ENCODE results near the gene BBIP1.

The BBIP1 gene

DNA sequence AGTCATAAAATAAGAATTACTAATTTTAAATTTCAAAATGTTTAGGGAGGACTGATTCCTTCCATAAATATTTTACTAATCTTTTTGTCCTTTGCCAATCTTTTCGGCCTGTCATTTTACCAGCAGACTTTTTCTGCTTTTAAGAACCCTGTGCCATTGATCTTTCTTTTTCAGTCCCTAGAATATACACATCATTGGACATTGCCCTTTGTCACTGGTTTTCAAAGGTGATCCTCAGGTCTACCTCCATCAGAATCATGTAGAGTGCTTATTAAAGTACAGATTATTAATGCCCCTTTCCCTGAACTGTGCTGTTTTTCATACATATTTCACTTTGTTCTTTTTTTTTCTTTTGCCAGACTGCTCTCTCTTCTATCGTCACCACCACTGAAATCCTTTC is 44.2 kb upstream of the BBIP1 start:
- no peak overlapping the region for H3K4me3 ChIP-seq (ENCODE audit: low read depth, low read length)

DNA sequence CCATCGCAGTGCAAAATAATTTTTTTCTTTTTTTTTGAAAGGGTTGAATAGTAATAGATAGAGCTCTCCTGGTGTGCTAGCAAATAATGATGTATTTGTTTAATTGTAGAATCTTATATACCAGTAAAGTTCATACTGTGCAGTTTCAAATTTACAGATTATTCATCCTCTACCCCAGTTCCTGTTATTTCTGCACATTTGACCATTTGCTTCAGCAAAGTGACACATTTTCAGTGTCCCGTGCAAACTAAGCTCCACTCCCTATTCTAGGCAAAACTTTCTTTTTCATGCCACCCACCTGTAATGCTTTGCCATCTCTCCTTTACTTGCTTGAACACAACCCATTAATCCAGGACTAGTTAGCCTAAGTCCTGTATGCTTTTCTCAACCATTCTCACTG is 43.5 kb upstream of the BBIP1 start:
- TF ChIP-seq, protein P1, sequence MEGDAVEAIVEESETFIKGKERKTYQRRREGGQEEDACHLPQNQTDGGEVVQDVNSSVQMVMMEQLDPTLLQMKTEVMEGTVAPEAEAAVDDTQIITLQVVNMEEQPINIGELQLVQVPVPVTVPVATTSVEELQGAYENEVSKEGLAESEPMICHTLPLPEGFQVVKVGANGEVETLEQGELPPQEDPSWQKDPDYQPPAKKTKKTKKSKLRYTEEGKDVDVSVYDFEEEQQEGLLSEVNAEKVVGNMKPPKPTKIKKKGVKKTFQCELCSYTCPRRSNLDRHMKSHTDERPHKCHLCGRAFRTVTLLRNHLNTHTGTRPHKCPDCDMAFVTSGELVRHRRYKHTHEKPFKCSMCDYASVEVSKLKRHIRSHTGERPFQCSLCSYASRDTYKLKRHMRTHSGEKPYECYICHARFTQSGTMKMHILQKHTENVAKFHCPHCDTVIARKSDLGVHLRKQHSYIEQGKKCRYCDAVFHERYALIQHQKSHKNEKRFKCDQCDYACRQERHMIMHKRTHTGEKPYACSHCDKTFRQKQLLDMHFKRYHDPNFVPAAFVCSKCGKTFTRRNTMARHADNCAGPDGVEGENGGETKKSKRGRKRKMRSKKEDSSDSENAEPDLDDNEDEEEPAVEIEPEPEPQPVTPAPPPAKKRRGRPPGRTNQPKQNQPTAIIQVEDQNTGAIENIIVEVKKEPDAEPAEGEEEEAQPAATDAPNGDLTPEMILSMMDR (IDR thresholded peaks at IDR 0.05; ENCODE audit: insufficient read depth, low read depth, low read length, missing control alignments): no peak

More for the DNA sequence above, 44.2 kb upstream of the BBIP1 start:
- no peak for DNase-seq (ENCODE audit: low read depth)
- TF ChIP-seq, protein P1 (IDR thresholded peaks at IDR 0.05; ENCODE audit: insufficient read depth, low read depth, low read length, missing control alignments): no peak

DNA sequence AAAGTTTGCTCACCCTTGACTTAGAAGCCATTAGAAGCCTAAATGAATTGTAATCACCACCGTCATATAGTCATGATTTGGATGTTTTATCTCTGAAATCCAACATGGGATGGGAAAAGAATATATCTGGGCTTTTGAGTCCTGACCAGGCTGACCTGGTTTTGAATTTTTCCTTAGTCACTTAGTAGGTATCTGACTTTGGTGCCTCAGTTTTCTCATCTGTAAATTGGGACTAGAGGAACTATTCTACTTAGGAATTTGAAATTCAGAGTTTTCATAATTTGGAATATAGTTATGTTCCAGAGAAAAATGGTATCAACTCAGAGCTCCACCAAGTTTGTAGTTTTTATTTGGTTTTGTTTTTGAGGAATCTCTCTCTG is 41.3 kb upstream of the BBIP1 start:
- TF ChIP-seq, protein P1 (IDR thresholded peaks at IDR 0.05; ENCODE audit: insufficient read depth, low read depth, low read length, missing control alignments): no peak
- no peak for DNase-seq (ENCODE audit: low read depth)
- no peak overlapping the region for H3K4me3 ChIP-seq (ENCODE audit: low read depth, low read length)

More for the DNA sequence above, 43.5 kb upstream of the BBIP1 start:
- H3K4me3 ChIP-seq (ENCODE audit: low read depth, low read length): no peak overlapping the region
- no peak for DNase-seq (ENCODE audit: low read depth)

DNA sequence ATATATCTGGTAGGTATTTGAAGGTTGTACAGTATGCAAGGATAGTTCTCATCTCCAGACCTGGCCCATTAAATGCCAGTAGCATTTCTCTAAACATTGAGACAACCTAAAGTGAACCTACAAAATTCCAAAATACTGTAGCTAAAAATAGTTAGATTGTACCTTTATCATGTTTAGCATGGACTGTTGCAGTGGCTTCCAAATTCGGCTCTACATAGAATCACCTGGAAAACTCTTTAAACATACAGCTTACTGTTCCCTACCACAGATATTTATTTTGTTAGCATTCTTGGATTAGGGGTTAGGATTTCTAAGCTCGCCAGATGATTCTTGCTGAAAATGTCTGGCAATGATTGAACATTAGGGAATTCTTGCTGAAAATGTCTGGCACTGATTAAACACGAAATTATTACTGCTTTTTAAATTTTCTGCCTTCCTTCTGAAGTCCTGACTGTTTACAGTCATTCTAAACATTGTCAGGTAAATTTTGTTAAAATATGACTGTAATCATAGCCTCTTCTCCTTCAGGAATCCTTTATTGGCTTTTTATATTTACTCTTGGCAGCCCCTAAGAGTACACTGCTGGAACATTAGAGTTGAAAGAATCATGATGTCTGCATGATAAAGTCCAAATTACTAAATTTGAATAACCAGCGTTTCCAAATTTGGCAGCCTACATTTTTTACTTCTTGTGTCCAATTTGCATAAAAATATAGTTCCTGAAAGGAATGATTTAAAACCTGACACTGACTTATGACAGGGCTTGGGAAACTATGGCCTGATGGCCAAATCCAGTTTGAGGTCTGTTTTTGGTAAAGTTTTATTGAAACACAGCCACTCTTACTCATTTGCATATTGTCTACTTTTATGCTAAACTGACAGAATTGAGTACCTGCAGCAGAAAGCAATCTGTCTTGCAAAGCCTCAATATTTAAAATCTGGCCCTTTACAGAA is 40.7 kb upstream of the BBIP1 start:
- H3K4me3 ChIP-seq (ENCODE audit: low read depth, low read length): no peak overlapping the region
- DNase-seq (ENCODE audit: low read depth): no peak
- TF ChIP-seq, protein P1 (IDR thresholded peaks at IDR 0.05; ENCODE audit: insufficient read depth, low read depth, low read length, missing control alignments): no peak

DNA sequence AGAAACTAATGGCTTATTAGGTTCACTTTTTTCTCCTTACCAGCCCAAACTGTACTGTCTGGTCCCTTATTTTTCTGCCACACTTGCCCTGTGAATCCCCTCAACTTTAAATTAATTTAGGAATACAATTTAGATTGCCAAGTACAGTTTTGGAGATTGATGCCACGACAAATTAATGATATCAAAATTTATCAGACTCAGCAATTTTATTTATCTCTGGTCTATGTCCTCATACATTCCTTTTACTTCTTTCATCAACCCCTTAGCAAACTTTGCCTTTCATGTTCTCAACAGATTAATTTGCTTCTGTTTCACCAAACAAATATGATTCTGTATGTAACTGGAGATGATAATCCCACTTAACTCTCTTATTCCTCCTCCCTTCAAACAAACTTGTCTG is 38.6 kb upstream of the BBIP1 start:
- TF ChIP-seq, protein P1 (IDR thresholded peaks at IDR 0.05; ENCODE audit: insufficient read depth, low read depth, low read length, missing control alignments): no peak
- no peak overlapping the region for H3K4me3 ChIP-seq (ENCODE audit: low read depth, low read length)
- DNase-seq (ENCODE audit: low read depth): no peak

DNA sequence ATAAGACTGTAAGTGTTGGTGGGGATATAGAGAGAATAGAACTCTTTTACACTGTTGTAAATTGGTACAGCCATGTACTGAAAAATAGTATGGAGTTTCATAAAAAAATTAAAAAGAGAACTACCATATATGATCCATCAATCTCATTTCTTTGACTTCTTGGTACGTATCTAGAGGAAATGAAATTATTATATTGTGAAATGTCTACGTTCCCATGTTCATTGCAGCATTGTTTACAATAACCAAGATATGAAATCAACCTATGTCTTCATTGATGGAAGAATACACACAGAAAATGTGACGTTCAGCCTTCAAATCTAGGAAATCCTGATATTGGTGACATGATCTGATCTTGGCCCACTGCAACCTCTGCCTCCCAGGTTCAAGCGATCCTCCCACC is 32.4 kb upstream of the BBIP1 start:
- TF ChIP-seq, protein P1 (IDR thresholded peaks at IDR 0.05; ENCODE audit: insufficient read depth, low read depth, low read length, missing control alignments): no peak
- no peak for DNase-seq (ENCODE audit: low read depth)
- H3K4me3 ChIP-seq (ENCODE audit: low read depth, low read length): no peak overlapping the region
